ENCODE data around the gene CPA5.

The CPA5 gene

GRCh38 chr7:130345136-130345535, 520 bp downstream of the CPA5 start:
- TF ChIP-seq CTCF (IDR thresholded peaks at IDR 0.05) = no peak
- DNase-seq = no peak
- Histone ChIP-seq H3K27me3 (no peaks in the 10 kb centered on the region), H3K27ac (no peak overlapping the region), H3K4me3 (no peak overlapping the region), H3K9me3 (no peaks in the 10 kb centered on the region), H3K36me3 (no peaks in the 10 kb centered on the region), H3K4me1 (no peaks in the 10 kb centered on the region)
- intact Hi-C loops (cut with DNase I; ENCODE audit: low total_unique reads) = no loop called here

- no peaks in the 10 kb centered on the region for H3K9me3 ChIP-seq
- no peak for TF ChIP-seq CTCF (IDR thresholded peaks at IDR 0.05)
- intact Hi-C loops (cut with DNase I; ENCODE audit: low total_unique reads) = no loop called here
- H3K4me3 ChIP-seq = no peak overlapping the region
- DNase-seq = no peak
- no peak overlapping the region for H3K27ac ChIP-seq
- no peaks in the 10 kb centered on the region for H3K36me3 ChIP-seq
- H3K4me1 ChIP-seq = peaks cover 0 to 5% (median under 1%) of the 10 kb centered on the region in 4 donors
- H3K27me3 ChIP-seq = no peaks in the 10 kb centered on the region
Observed at GRCh38 chr7:130345725-130346124, 1.1 kb downstream of the CPA5 start.

- no peak for DNase-seq
- Histone ChIP-seq H3K9me3 (no peaks in the 10 kb centered on the region), H3K4me1 (peaks cover 0 to 11% (median 4%) of the 10 kb centered on the region in 4 donors), H3K27me3 (no peaks in the 10 kb centered on the region), H3K36me3 (no peaks in the 10 kb centered on the region), H3K4me3 (no peak overlapping the region), H3K27ac (no peak overlapping the region)
- no peak for TF ChIP-seq CTCF (IDR thresholded peaks at IDR 0.05)
- intact Hi-C loops (cut with DNase I; ENCODE audit: low total_unique reads) = no loop called here
Observed at GRCh38 chr7:130346177-130346905, 1.7 kb downstream of the CPA5 start.

- no peaks in the 10 kb centered on the region for H3K36me3 ChIP-seq
- no peak overlapping the region for H3K4me3 ChIP-seq
- H3K9me3 ChIP-seq = no peaks in the 10 kb centered on the region
- no peak for TF ChIP-seq CTCF (IDR thresholded peaks at IDR 0.05)
- intact Hi-C loops (cut with DNase I; ENCODE audit: low total_unique reads) = no loop called here
- no peak overlapping the region for H3K27ac ChIP-seq
- DNase-seq = no peak
- H3K27me3 ChIP-seq = no peaks in the 10 kb centered on the region
- H3K4me1 ChIP-seq = peaks cover 0 to 17% (median 9%) of the 10 kb centered on the region in 4 donors
Observed at GRCh38 chr7:130346941-130347340, 2.3 kb downstream of the CPA5 start.

- TF ChIP-seq CTCF (IDR thresholded peaks at IDR 0.05) = no peak
- no peak for DNase-seq
- peaks cover 0 to 33% (median 23%) of the 10 kb centered on the region in 4 donors for H3K4me1 ChIP-seq
- no peak overlapping the region for H3K27ac ChIP-seq
- intact Hi-C loops (cut with DNase I; ENCODE audit: low total_unique reads) = loop anchor here (5.0 kb wide), 1 partner anchor 148 kb away; no protein-coding TSS in a partner anchor
- no peaks in the 10 kb centered on the region for H3K36me3 ChIP-seq
- no peaks in the 10 kb centered on the region for H3K27me3 ChIP-seq
- H3K9me3 ChIP-seq = no peaks in the 10 kb centered on the region
- H3K4me3 ChIP-seq = no peak overlapping the region
Observed at GRCh38 chr7:130349911-130350782, 5.5 kb downstream of the CPA5 start.
